GM19239 (cell line): ENCODE measurements around the gene RET.

Experiments used
- DNase-seq: peaks from one replicate; pipeline ENCODE4 v3.0.0; 2011; ENCODE audit warnings: low spot score; ENCODE audit not compliant: insufficient read length
- FAIRE-seq: peaks from 2 replicates; lab custom pipeline; 2011; peaks lifted over from hg19 to GRCh38; lab: Jason Lieb, UNC

Gene RET

GRCh38 chr10:43059828-43060227, 17.0 kb upstream of the RET start:
- FAIRE-seq (no peak), DNase-seq (no peak)

GRCh38 chr10:43060291-43060690, 16.6 kb upstream of the RET start:
- DNase-seq (no peak), FAIRE-seq (no peak)

GRCh38 chr10:43061331-43061730, 15.5 kb upstream of the RET start:
- DNase-seq (no peak), FAIRE-seq (no peak)

GRCh38 chr10:43061760-43062159, 15.1 kb upstream of the RET start:
- DNase-seq (no peak), FAIRE-seq (no peak)

DNA sequence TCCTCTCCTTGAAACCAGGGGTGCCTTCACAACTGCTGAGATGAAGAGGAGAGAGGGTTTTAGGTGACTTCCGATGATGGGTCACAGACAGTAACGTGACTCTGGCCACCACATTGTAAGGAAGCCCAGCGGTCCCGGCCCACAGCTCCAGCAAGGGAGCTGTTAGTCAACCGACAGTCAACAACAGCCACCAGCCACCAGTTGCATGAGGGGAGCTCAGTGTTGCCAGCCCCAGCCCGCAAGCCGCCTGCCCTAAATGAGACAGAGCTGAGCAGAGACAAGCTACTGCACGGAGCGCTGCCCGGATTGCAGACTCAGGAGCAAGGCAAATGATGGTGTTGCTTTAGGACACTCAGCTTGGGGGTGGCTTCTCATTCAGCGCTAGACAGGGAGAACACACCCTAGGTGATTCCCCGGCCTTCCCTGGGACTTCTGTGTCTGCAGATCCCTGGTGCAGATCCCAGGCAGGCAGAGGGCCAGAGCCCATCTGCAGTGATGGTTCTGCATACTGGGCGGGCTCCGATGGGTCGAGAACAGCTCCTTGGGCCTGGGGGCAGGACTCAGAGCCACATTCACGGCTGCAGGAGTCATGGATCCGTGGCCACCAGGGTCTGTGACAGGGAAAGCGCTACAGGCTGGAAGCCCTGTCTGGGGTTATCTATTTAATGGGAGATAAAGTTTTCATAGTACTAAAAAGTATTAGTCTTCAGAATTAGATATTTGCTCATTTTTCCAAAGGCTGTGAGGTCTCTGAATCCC, 14.3 kb upstream of the RET start:
- DNase-seq: no peak
- FAIRE-seq: no peak

GRCh38 chr10:43064331-43065075, 12.4 kb upstream of the RET start:
- FAIRE-seq (no peak), DNase-seq (no peak)

DNA sequence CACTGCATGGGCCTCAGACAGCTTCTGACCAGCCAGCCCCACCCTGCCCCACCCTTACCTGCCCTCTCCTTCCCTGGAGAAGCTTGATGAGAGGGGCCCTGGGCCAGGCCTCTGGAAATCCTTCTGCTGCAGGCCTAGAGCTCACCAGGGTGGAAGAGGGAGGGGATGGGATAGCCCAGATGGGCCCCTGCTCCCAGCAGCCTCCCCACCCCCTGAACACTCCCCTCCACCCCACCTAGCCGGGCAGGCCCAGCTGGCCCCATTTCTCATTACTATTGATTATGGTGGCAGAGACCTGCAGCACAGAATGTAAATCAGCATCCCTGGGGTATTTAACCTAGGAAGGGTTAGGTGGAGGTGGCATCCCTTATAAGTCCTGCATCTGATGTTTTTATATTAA, 11.6 kb upstream of the RET start:
- DNase-seq: no peak
- no peak for FAIRE-seq

DNA sequence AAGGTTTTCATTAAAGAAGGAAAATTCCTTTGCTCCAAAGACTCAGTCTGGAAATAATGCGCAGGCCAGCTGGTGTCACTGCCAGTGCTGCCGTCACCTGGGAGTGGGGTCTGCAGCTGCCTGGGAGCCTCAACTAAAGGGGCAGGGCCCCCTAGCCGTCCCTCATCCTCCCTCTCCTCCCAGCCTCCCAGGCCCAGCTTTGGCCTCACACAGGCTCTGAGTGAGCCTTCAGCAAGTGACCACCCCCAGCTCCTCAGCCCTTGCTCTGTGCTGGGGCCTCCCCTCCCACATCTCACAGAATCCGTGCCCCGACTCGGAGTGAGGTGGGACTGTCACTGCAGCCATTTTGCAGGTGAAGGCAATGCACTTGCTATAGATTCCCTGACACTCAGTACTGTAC, 11.1 kb upstream of the RET start:
- FAIRE-seq: no peak
- DNase-seq: no peak

- DNase-seq: no peak
- FAIRE-seq: no peak
Observed at GRCh38 chr10:43066481-43066880, 10.4 kb upstream of the RET start.

- FAIRE-seq: no peak
Observed at GRCh38 chr10:43067391-43068135, 9.3 kb upstream of the RET start.

DNA sequence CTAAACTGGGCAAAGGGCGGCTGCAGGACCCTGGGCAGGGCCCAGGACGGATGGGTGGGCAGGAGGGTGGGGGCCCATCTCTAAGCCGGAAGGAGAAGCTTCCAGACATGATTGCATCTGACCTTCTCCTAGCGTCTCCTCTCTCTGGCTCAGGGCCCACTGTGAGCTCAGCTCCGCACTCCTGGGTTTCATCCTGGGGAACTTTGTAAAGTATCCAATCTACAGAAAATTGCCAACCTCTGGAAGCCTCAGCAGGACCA, 8.8 kb upstream of the RET start:
- DNase-seq: no peak
- no peak for FAIRE-seq

More at GRCh38 chr10:43067391-43068135, 9.3 kb upstream of the RET start:
- no peak for DNase-seq

GRCh38 chr10:43068471-43069210, 8.2 kb upstream of the RET start:
- no peak for FAIRE-seq

GRCh38 chr10:43069211-43069515, 7.7 kb upstream of the RET start:
- FAIRE-seq (no peak), DNase-seq (no peak)

More at GRCh38 chr10:43068471-43069210, 8.2 kb upstream of the RET start:
- DNase-seq: no peak

DNA sequence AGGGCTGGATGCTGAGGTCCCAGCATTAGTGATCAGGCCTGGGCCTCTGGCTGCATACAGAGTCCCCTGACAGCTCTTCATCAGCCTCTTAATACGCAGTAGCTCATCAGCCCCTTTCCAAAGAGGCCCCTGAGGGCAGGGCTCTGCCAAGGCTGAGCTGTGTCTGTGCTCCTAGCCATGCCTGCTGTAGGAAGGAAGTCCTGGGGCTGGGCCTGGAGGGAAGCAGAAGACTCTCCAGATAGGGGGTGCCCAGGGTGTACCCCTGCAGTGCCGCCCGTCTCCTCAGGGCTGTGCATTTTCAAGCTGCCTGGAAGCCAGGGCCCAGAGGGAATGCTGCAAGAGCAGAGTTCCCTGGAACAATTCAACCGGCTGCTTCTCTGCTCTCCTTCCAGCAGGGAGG, 7.3 kb upstream of the RET start:
- FAIRE-seq (no peak), DNase-seq (no peak)

- FAIRE-seq: no peak
- DNase-seq: no peak
Observed at GRCh38 chr10:43070121-43071085, 6.5 kb upstream of the RET start.

DNA sequence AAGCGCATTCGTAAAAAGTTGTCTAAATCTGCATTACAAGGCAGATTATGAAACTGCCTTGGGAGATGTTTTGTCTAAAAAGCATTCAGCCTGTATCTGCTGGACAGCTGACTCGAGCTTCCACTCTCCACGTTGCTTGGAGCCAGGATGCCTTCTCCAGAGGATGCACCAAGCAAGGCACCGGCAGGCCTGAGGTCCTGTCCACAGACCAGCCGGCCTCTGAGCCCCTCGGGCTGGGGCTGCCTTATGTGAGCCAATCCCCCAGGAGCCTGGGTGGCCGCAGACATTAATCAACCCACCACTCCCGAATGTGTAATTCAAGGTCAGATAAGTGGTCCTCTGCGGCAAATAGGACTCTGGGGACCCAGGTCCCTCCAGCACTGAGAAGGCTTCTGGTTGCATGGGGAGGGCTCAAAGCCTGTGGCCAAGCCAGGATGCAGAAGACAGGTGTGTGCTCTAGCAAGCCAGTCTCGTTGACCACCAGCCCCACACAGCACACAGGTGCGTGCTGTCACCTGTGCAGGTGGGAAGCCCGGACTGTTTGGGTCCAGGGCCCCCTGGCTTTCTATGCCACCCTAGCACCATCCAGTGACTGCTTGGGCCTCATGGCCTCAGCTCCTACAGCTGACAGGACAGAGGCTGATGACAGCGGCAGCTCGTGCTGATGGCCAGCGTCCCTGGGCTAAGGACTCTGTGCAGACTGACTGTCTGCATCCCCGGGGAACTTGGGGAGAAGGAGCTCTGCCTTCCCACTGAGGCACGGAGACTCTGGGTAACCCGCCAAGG, 4.8 kb upstream of the RET start:
- DNase-seq (no peak), FAIRE-seq (no peak)

- FAIRE-seq (no peak), DNase-seq (no peak)
Observed at GRCh38 chr10:43073191-43073590, 3.7 kb upstream of the RET start.

DNA sequence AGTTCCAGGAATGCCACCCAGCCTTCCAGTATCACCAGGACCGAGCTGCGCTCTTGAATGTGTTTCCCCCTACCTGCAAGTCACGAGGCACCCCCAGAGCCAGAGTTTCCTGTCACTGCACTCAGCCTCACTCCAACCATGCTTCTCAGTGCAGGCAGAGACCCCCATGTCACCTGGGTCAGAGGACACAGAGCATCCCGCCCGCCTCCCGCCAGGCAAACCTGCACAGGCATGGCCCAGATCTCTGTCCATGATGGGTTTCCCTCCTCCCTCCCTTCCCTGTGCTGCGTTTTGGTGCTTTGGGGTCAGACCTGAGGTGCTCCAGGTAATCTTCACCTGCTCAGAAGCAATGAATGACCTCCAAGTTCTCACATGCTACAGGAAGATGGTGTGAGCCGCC, 3.1 kb upstream of the RET start:
- no peak for FAIRE-seq

GRCh38 chr10:43074409-43074808, 2.5 kb upstream of the RET start:
- DNase-seq: no peak
- FAIRE-seq: no peak

More for the DNA sequence above, 3.1 kb upstream of the RET start:
- DNase-seq: no peak
